ENCODE results near the gene LRRC40. TPM values are rescaled to one million over a fixed set of nuclear protein-coding genes. Genes with fewer than 3 reads are reported as not detected.

LRRC40 gene
- total and polyA plus RNA-seq, 2 donors from 2014 or later: 7.5 to 13.3 TPM

DNA sequence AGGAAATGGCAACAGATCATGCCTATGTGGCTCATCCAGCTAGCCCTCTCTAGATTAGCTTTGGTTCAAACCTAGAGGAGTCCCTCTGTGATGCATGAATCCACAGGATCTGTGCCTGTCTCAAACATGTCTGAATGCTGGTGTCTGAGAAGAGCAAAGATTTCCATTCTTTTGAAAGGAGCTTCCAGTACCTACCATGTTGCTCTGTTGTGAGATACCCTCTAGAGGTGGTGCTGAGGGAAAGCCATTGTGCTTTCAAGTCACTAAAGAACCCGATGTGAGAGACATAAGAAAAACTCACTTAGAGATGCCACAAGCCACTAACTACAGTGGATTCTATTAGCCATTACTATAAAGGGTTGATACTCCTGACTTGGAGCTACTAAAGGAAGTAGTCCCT lies 103.6 kb downstream of the LRRC40 start:
- FAIRE-seq (no peak), DNase-seq (no peak)
- Histone ChIP-seq H3K4me1 (ENCODE audit: control insufficient read depth in 2 of 3, insufficient read depth in 2 of 3, low read depth in 1 of 3, low read length in 3 of 3) (no peaks in the 10 kb centered on the region), H3K36me3 (ENCODE audit: control insufficient read depth in 2 of 3, insufficient read depth in 3 of 3, low read length in 3 of 3) (no peaks in the 10 kb centered on the region), H3K27ac (ENCODE audit: low read depth in 2 of 2, low read length in 2 of 2) (no peak overlapping the region), H3K27me3 (ENCODE audit: control insufficient read depth, insufficient read depth, low read length) (no peaks in the 10 kb centered on the region), H3K9ac (ENCODE audit: low read length in 3 of 3) (no peak overlapping the region), H3K9me3 (ENCODE audit: control insufficient read depth in 2 of 3, insufficient read depth in 1 of 3, low read length in 3 of 3) (no peaks in the 10 kb centered on the region), H3K4me3 (ENCODE audit: low read length in 3 of 3) (no peak overlapping the region)
- intact Hi-C loops (cut with DNase I): no loop called here
- TF ChIP-seq, protein P1, sequence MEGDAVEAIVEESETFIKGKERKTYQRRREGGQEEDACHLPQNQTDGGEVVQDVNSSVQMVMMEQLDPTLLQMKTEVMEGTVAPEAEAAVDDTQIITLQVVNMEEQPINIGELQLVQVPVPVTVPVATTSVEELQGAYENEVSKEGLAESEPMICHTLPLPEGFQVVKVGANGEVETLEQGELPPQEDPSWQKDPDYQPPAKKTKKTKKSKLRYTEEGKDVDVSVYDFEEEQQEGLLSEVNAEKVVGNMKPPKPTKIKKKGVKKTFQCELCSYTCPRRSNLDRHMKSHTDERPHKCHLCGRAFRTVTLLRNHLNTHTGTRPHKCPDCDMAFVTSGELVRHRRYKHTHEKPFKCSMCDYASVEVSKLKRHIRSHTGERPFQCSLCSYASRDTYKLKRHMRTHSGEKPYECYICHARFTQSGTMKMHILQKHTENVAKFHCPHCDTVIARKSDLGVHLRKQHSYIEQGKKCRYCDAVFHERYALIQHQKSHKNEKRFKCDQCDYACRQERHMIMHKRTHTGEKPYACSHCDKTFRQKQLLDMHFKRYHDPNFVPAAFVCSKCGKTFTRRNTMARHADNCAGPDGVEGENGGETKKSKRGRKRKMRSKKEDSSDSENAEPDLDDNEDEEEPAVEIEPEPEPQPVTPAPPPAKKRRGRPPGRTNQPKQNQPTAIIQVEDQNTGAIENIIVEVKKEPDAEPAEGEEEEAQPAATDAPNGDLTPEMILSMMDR (IDR thresholded peaks at IDR 0.05; ENCODE audit: borderline replicate concordance, extremely low read depth, insufficient read depth): no peak

- H3K27me3 ChIP-seq (ENCODE audit: control insufficient read depth, insufficient read depth, low read length): no peaks in the 10 kb centered on the region
- intact Hi-C loops (cut with DNase I): no loop called here
- no peak for FAIRE-seq
- H3K27ac ChIP-seq (ENCODE audit: low read depth in 2 of 2, low read length in 2 of 2): no peak overlapping the region
- no peak for DNase-seq
- TF ChIP-seq, protein P1 (IDR thresholded peaks at IDR 0.05; ENCODE audit: borderline replicate concordance, extremely low read depth, insufficient read depth): no peak
- no peak overlapping the region for H3K9ac ChIP-seq (ENCODE audit: low read length in 3 of 3)
- H3K4me1 ChIP-seq (ENCODE audit: control insufficient read depth in 2 of 3, insufficient read depth in 2 of 3, low read depth in 1 of 3, low read length in 3 of 3): no peaks in the 10 kb centered on the region
- no peaks in the 10 kb centered on the region for H3K9me3 ChIP-seq (ENCODE audit: control insufficient read depth in 2 of 3, insufficient read depth in 1 of 3, low read length in 3 of 3)
- H3K4me3 ChIP-seq (ENCODE audit: low read length in 3 of 3): no peak overlapping the region
- no peaks in the 10 kb centered on the region for H3K36me3 ChIP-seq (ENCODE audit: control insufficient read depth in 2 of 3, insufficient read depth in 3 of 3, low read length in 3 of 3)
These were observed 104.1 kb downstream of the LRRC40 start for GRCh38 chr1:70101231-70101630.

Other genes starting within 250 kb of the LRRC40 start
- gene SRSF11, start 15.8 kb upstream of the LRRC40 start, total RNA-seq: 135 TPM
- gene SRSF11, start 15.8 kb upstream of the LRRC40 start, polyA plus RNA-seq (ENCODE audit: insufficient read depth, low read depth, low replicate concordance): 58.9 TPM
- 23.4 TPM for gene ANKRD13C, start 149.1 kb upstream of the LRRC40 start, total RNA-seq
- 8.4 TPM for gene ANKRD13C, start 149.1 kb upstream of the LRRC40 start, polyA plus RNA-seq (ENCODE audit: insufficient read depth, low read depth, low replicate concordance)
- 6.5 TPM for gene CTH, start 205.7 kb upstream of the LRRC40 start, total RNA-seq
- gene CTH, start 205.7 kb upstream of the LRRC40 start, polyA plus RNA-seq (ENCODE audit: insufficient read depth, low read depth, low replicate concordance): 7.5 TPM

Data from kidney (tissue), 14 donors.